Caco-2 (cell line): ENCODE data around the gene MORN3. TPM values are rescaled to one million over a fixed set of nuclear protein-coding genes. Genes with fewer than 3 reads are reported as not detected.
A peak's percentile ranks its signal among the peaks of the same experiment; 100 is the strongest.

Source experiments
- BruUV-seq: library from RNA; stranded (reverse); fragments of 400-500 nt; replicated peaks from 2 replicates; lab custom pipeline; 2021; lab: Mats Ljungman, UMichigan
- CTCF ChIA-PET: fragments of 300-600 bp; sonication (Branson Sonifier 250); formaldehyde crosslinking; loops from one replicate; lab custom pipeline; 2022; ENCODE audit warnings: antibody characterized with exemption; lab: Charles Lee
- POLR2A ChIA-PET: fragments of 300-600 bp; sonication (Branson Sonifier 250); formaldehyde crosslinking; loops from one replicate; lab custom pipeline; 2022; ENCODE audit warnings: antibody characterized with exemption; lab: Charles Lee
- DNase-seq, 2 experiments: peaks; one replicate each; pipeline versions ENCODE4 v3.0.0 to v3.0.0-alpha.2; 2020 to 2022
- H3K27me3 ChIP-seq: replicated peaks from 2 replicates; pipeline ENCODE4 v1.6.0; 2011; ENCODE audit warnings: low read length; ENCODE audit not compliant: control insufficient read depth, insufficient read depth
- H3K36me3 ChIP-seq: 2 replicates; pipeline ENCODE4 v1.5.1; 2011; ENCODE audit warnings: low read length; ENCODE audit not compliant: control insufficient read depth, insufficient read depth
- H3K4me1 ChIP-seq: fragments of 250-450 bp; sonication (Bioruptor Pico); 2 replicates; pipeline ENCODE4 v1.5.1; 2020; ENCODE audit warnings: mild to moderate bottlenecking
- H3K4me3 ChIP-seq: 2 replicates; pipeline ENCODE4 v1.5.1; 2011; ENCODE audit warnings: low read depth, mild to moderate bottlenecking, control low read depth, low read length
- H3K9me3 ChIP-seq: fragments of 250-450 bp; sonication (Bioruptor Pico); 2 replicates; pipeline ENCODE4 v1.5.1; 2020; ENCODE audit warnings: mild to moderate bottlenecking, moderate library complexity
- H3K27ac Mint-ChIP-seq: one replicate; pipeline ENCODE4 v1.8.0; 2022; ENCODE audit warnings: mixed read lengths; ENCODE audit not compliant: unreplicated experiment
- H3K27me3 Mint-ChIP-seq: one replicate; pipeline ENCODE4 v1.8.0; 2022; ENCODE audit warnings: mixed read lengths; ENCODE audit not compliant: insufficient read depth, unreplicated experiment
- H3K36me3 Mint-ChIP-seq: one replicate; pipeline ENCODE4 v1.8.0; 2022; ENCODE audit warnings: mild to moderate bottlenecking, mixed read lengths; ENCODE audit not compliant: insufficient read depth, unreplicated experiment
- H3K4me1 Mint-ChIP-seq: one replicate; pipeline ENCODE4 v1.8.0; 2022; ENCODE audit warnings: low read depth, mixed read lengths; ENCODE audit not compliant: unreplicated experiment
- H3K4me3 Mint-ChIP-seq: one replicate; pipeline ENCODE4 v1.8.0; 2022; ENCODE audit warnings: mild to moderate bottlenecking, moderate library complexity, mixed read lengths; ENCODE audit not compliant: unreplicated experiment
- H3K9me3 Mint-ChIP-seq: one replicate; pipeline ENCODE4 v1.8.0; 2022; ENCODE audit warnings: mixed read lengths; ENCODE audit not compliant: unreplicated experiment
- CTCF ChIP-seq, 2 experiments: fragments of 200-600 bp in 1 of 2; IDR thresholded peaks; 1 replicate in 1 of 2; 2 replicates in 1 of 2; pipeline versions ENCODE4 v1.5.1 to v1.8.0; 2011 to 2022; ENCODE audit warnings: antibody characterized with exemption in 1 of 2, control low read depth in 1 of 2, inconsistent platforms in 1 of 2, low read depth in 1 of 2, low read length in 1 of 2, mild to moderate bottlenecking in 1 of 2, moderate library complexity in 1 of 2; ENCODE audit not compliant: insufficient read depth in 1 of 2, severe bottlenecking in 1 of 2, unreplicated experiment in 1 of 2
- intact Hi-C: fragments of 100-400 bp; cut with micrococcal nuclease; formaldehyde crosslinking; loops from one replicate; pipeline ENCODE4 v1.10.0; 2022; ENCODE audit not compliant: unreplicated experiment
- total RNA-seq: library from RNA; stranded (reverse); gene quantifications from 2 replicates; pipeline ENCODE4 v1.2.3, GENCODE V29; 2022

MORN3 gene
- total RNA-seq, 1 experiment from 2014 or later = 36.5 TPM

- Histone ChIP-seq H3K4me1 (peaks cover 15% of the 10 kb centered on the region), H3K36me3 (no peaks in the 10 kb centered on the region), H3K9me3 (no peaks in the 10 kb centered on the region), H3K4me3 (no peak overlapping the region), H3K27me3 (no peaks in the 10 kb centered on the region)
- Mint-ChIP-seq H3K4me1 (peaks cover 12% of the 10 kb centered on the region), H3K27ac (no peak overlapping the region), H3K36me3 (no peaks in the 10 kb centered on the region), H3K4me3 (no peak overlapping the region), H3K9me3 (no peaks in the 10 kb centered on the region), H3K27me3 (no peaks in the 10 kb centered on the region)
- intact Hi-C loops = no loop called here
- ChIA-PET POLR2A (interaction anchor here (0.5 kb wide), 1 partner anchor 14 kb away, joined by 6 read pairs; no protein-coding TSS in a partner anchor), CTCF (no interaction called here)
- DNase-seq = no peak
- TF ChIP-seq CTCF (IDR thresholded peaks at IDR 0.05; ENCODE audit: insufficient read depth in 1 of 2, low read depth in 1 of 2, low read length in 1 of 2, severe bottlenecking in 1 of 2, unreplicated experiment in 1 of 2) = no peak
- BruUV-seq = no TSS peak
Measured at GRCh38 chr12:121614872-121615467, 54.5 kb downstream of the MORN3 start.

- BruUV-seq = no TSS peak
- Mint-ChIP-seq H3K9me3 (peaks cover 6% of the 10 kb centered on the region), H3K36me3 (no peaks in the 10 kb centered on the region), H3K27me3 (no peaks in the 10 kb centered on the region), H3K4me3 (no peak overlapping the region), H3K27ac (no peak overlapping the region), H3K4me1 (peaks cover 21% of the 10 kb centered on the region)
- no peaks in the 10 kb centered on the region for H3K9me3 ChIP-seq
- no peaks in the 10 kb centered on the region for H3K27me3 ChIP-seq
- no peak for TF ChIP-seq CTCF (IDR thresholded peaks at IDR 0.05; ENCODE audit: insufficient read depth in 1 of 2, low read depth in 1 of 2, low read length in 1 of 2, severe bottlenecking in 1 of 2, unreplicated experiment in 1 of 2)
- CTCF ChIA-PET = no interaction called here
- peaks cover 10% of the 10 kb centered on the region for H3K4me1 ChIP-seq
- H3K4me3 ChIP-seq = no peak overlapping the region
- POLR2A ChIA-PET = no interaction called here
- intact Hi-C loops = no loop called here
- H3K36me3 ChIP-seq = no peaks in the 10 kb centered on the region
- no peak for DNase-seq
Measured at GRCh38 chr12:121613462-121613861, 56.0 kb downstream of the MORN3 start.

GRCh38 chr12:121611306-121611705 is 58.1 kb downstream of the MORN3 start:
- ChIA-PET CTCF (interaction anchor here (0.7 kb wide), 1 partner anchor 10 kb away, joined by 3 read pairs; no protein-coding TSS in a partner anchor), POLR2A (no interaction called here)
- intact Hi-C loops = no loop called here
- no peak for TF ChIP-seq CTCF (IDR thresholded peaks at IDR 0.05; ENCODE audit: insufficient read depth in 1 of 2, low read depth in 1 of 2, low read length in 1 of 2, severe bottlenecking in 1 of 2, unreplicated experiment in 1 of 2)
- Mint-ChIP-seq H3K4me3 (no peak overlapping the region), H3K27me3 (no peaks in the 10 kb centered on the region), H3K9me3 (peaks cover 9% of the 10 kb centered on the region), H3K4me1 (peaks cover 23% of the 10 kb centered on the region), H3K27ac (peak overlapping the region; percentile 79), H3K36me3 (no peaks in the 10 kb centered on the region)
- H3K4me1 ChIP-seq = peaks cover 7% of the 10 kb centered on the region
- no peaks in the 10 kb centered on the region for H3K27me3 ChIP-seq
- H3K36me3 ChIP-seq = no peaks in the 10 kb centered on the region
- no TSS peak for BruUV-seq
- H3K9me3 ChIP-seq = no peaks in the 10 kb centered on the region
- DNase-seq = peak; percentile 26 to 46
- no peak overlapping the region for H3K4me3 ChIP-seq
